K562 (cell line): ENCODE results near the gene DCAF15. TPM values are rescaled to one million over a fixed set of nuclear protein-coding genes. Genes with fewer than 3 reads are reported as not detected.
A peak's percentile ranks its signal among the peaks of the same experiment; 100 is the strongest.

Experiments used
- ATAC-seq: fragments of 200-7000 bp; cut with Tn5 transposase; 3 replicates; pipeline ENCODE4 v1.9.1; 2020; ENCODE audit warnings: moderate library complexity
- BruUV-seq: library from RNA; stranded (reverse); fragments of 400-500 nt; replicated peaks from 2 replicates; lab custom pipeline; 2021; lab: Mats Ljungman, UMichigan
- CTCF ChIA-PET: fragments of 300-600 bp; formaldehyde crosslinking; extraction: SDS; loops from one replicate; lab custom pipeline; 2021; ENCODE audit warnings: low intra/inter-chr PET ratio; lab: Yijun Ruan, JAX
- POLR2A ChIA-PET: fragments of 300-600, 350-650 bp; sonication (Branson Sonifier 250); formaldehyde crosslinking; extraction: SDS; loops from one replicate; lab custom pipeline; 2021; ENCODE audit warnings: antibody characterized with exemption, inconsistent platforms; lab: Yijun Ruan, JAX
- DNase-seq, 4 experiments: peaks; one replicate each; pipeline versions ENCODE4 v3.0.0 to v3.0.0-alpha.2; 2011 to 2018; ENCODE audit warnings: low spot score in 3 of 4, mixed read lengths in 3 of 4; ENCODE audit errors: extremely low read depth in 1 of 4
- FAIRE-seq: peaks from 2 replicates; lab custom pipeline; 2011; peaks lifted over from hg19 to GRCh38; lab: Jason Lieb, UNC
- H2AFZ ChIP-seq: 2 replicates; pipeline ENCODE4 v1.6.0; 2011; ENCODE audit warnings: low read depth, low read length, control low read depth, inconsistent platforms
- H3K27ac ChIP-seq: fragments of 200-600 bp; 3 replicates; pipeline ENCODE4 v1.8.0; 2011; ENCODE audit warnings: low read depth, mild to moderate bottlenecking, control low read depth, inconsistent platforms, low read length, moderate library complexity, mixed read lengths; ENCODE audit errors: extremely low read depth
- H3K27me3 ChIP-seq, 2 experiments: fragments of 300-600 bp in 1 of 2; 2 replicates in 1 of 2; 3 replicates in 1 of 2; pipeline versions ENCODE4 v1.6.0 to v1.8.0; 2011; ENCODE audit warnings: inconsistent platforms in 2 of 2, low read length in 2 of 2, mild to moderate bottlenecking in 1 of 2, mixed read lengths in 1 of 2, moderate library complexity in 1 of 2; ENCODE audit not compliant: control insufficient read depth in 2 of 2, insufficient read depth in 2 of 2
- H3K36me3 ChIP-seq: fragments of 300-600 bp; 3 replicates; pipeline ENCODE4 v1.8.0; 2011; ENCODE audit warnings: mild to moderate bottlenecking, low read length, inconsistent platforms; ENCODE audit not compliant: control insufficient read depth, insufficient read depth
- H3K4me1 ChIP-seq, 2 experiments: fragments of 200-600 bp in 1 of 2; replicated peaks in 1 of 2; 2 replicates in 1 of 2; 3 replicates in 1 of 2; pipeline versions ENCODE4 v1.5.1 to v1.8.0; 2011; ENCODE audit warnings: inconsistent platforms in 2 of 2, low read length in 2 of 2, mild to moderate bottlenecking in 1 of 2, mixed read lengths in 1 of 2, moderate library complexity in 1 of 2; ENCODE audit not compliant: control insufficient read depth in 2 of 2, insufficient read depth in 2 of 2
- H3K4me2 ChIP-seq: 2 replicates; pipeline ENCODE4 v1.6.1; 2011; ENCODE audit warnings: low read length, control low read depth, inconsistent platforms, mixed read lengths; ENCODE audit not compliant: insufficient read depth
- H3K4me3 ChIP-seq: fragments of 200-600 bp; sonication (generic), shearing (Covaris generic); 2 replicates; pipeline ENCODE4 v1.5.1; 2016; ENCODE audit warnings: control low read depth, inconsistent platforms
- H3K79me2 ChIP-seq: fragments of 200-600 bp; 3 replicates; pipeline ENCODE4 v1.8.0; 2011; ENCODE audit warnings: low read length, inconsistent platforms; ENCODE audit not compliant: control insufficient read depth, insufficient read depth
- H3K9ac ChIP-seq, 2 experiments: 2 replicates each; pipeline versions ENCODE4 v1.6.0 to v1.6.1; 2011; ENCODE audit warnings: low read depth in 2 of 2, low read length in 2 of 2, control low read depth in 1 of 2, inconsistent platforms in 1 of 2, mild to moderate bottlenecking in 1 of 2, mixed read lengths in 1 of 2; ENCODE audit not compliant: insufficient read depth in 1 of 2
- H3K9me1 ChIP-seq: one replicate; pipeline ENCODE4 v1.6.0; 2011; ENCODE audit warnings: inconsistent platforms, mild to moderate bottlenecking, low read length, moderate library complexity; ENCODE audit not compliant: control insufficient read depth, insufficient read depth
- H3K9me3 ChIP-seq: replicated peaks from 2 replicates; pipeline ENCODE4 v1.5.1; 2011; ENCODE audit warnings: low read depth, low read length, inconsistent platforms; ENCODE audit not compliant: control insufficient read depth, insufficient read depth
- H4K20me1 ChIP-seq: replicated peaks from 2 replicates; pipeline ENCODE4 v1.6.1; 2011; ENCODE audit warnings: low read length, inconsistent platforms, mixed read lengths; ENCODE audit not compliant: control insufficient read depth, insufficient read depth
- CAMTA2 ChIP-seq: fragments of 250-450 bp; sonication (Bioruptor Pico); conservative IDR thresholded peaks from 2 replicates; pipeline ENCODE4 v1.5.1; 2022
- HOMEZ ChIP-seq: fragments of 250-450 bp; sonication (Bioruptor Pico); IDR thresholded peaks from 2 replicates; pipeline ENCODE4 v1.4.0; 2020; ENCODE audit warnings: mild to moderate bottlenecking, moderate library complexity
- KAT7 ChIP-seq: sonication (generic); formaldehyde crosslinking; IDR thresholded peaks from 2 replicates; pipeline ENCODE4 v1.8.0; 2022; ENCODE audit warnings: missing genetic modification reagents, mild to moderate bottlenecking, borderline replicate concordance
- LCOR ChIP-seq: sonication (generic); formaldehyde crosslinking; IDR thresholded peaks from 2 replicates; pipeline ENCODE4 v1.8.0; 2022; ENCODE audit warnings: mild to moderate bottlenecking, missing genetic modification reagents
- PCBP2 ChIP-seq: fragments of 200-400 bp; formaldehyde crosslinking; IDR thresholded peaks from 2 replicates; pipeline ENCODE4 v1.6.1; 2018; ENCODE audit warnings: low read length, low read depth, mild to moderate bottlenecking, moderate library complexity; ENCODE audit not compliant: poor library complexity, severe bottlenecking
- TAL1 ChIP-seq: fragments of 450-650 bp; IDR thresholded peaks from 2 replicates; pipeline ENCODE4 v1.6.1; 2016; ENCODE audit warnings: mild to moderate bottlenecking
- TCF3 ChIP-seq: sonication (generic); formaldehyde crosslinking; IDR thresholded peaks from 2 replicates; pipeline ENCODE4 v1.4.0; 2020; ENCODE audit warnings: mild to moderate bottlenecking, missing genetic modification reagents
- ZNF134 ChIP-seq: fragments of 250-450 bp; sonication (Bioruptor Pico); conservative IDR thresholded peaks from 2 replicates; pipeline ENCODE4 v1.4.0; 2020
- ZNF165 ChIP-seq: fragments of 250-450 bp; sonication (Bioruptor Pico); IDR thresholded peaks from 2 replicates; pipeline ENCODE4 v1.4.0; 2020; ENCODE audit warnings: borderline replicate concordance
- ZNF23 ChIP-seq: fragments of 250-450 bp; sonication (Bioruptor Pico); IDR thresholded peaks from 2 replicates; pipeline ENCODE4 v1.4.0; 2020; ENCODE audit warnings: mild to moderate bottlenecking
- ZNF644 ChIP-seq: fragments of 200-800 bp; sonication (Bioruptor generic); IDR thresholded peaks from 2 replicates; pipeline ENCODE4 v1.6.1; 2016; ENCODE audit warnings: low read depth, missing genetic modification characterization, missing compliant biosample characterization
- WGBS: fragments of 100-300 bp; shearing (Covaris generic); methylation state at CpG from one replicate; pipeline ENCODE4 v1.1.6; 2016; ENCODE audit warnings: low coverage, mixed read lengths; ENCODE audit not compliant: insufficient coverage; ENCODE audit errors: missing lambda C conversion rate; 5-methylcytosine and 5-hydroxymethylcytosine counted together
- in situ Hi-C: fragments of 300-500 bp; cut with MboI; formaldehyde crosslinking; loops from 4 replicates; pipeline ENCODE4 v1.15.0; 2018; ENCODE audit warnings: inconsistent platforms, mixed read lengths
- intact Hi-C: fragments of 100-400 bp; cut with micrococcal nuclease; formaldehyde crosslinking; loops from 2 replicates; pipeline ENCODE4 v1.14.2; 2022
- polyA plus RNA-seq, 8 experiments: library from polyadenylated mRNA; depleted of rRNA in 4 of 8; stranded (reverse) in 5 of 8; unstranded in 3 of 8; fragments of >200 nt; fragmentation: Nextera tagmentation in 2 of 8; fragmentation: Illumina TruSeq in 1 of 8; extraction: Ambion mirVana in 2 of 8; extraction: Trizol in 1 of 8; gene quantifications; 2 replicates each; pipeline versions ENCODE4 v1.2.1 to v1.2.3, GENCODE V29; 2011 to 2014; ENCODE audit warnings: inconsistent platforms in 1 of 8, missing spikeins in 1 of 8
- total RNA-seq, 7 experiments: library from RNA; depleted of rRNA in 6 of 7; stranded (reverse); fragments of >200 nt in 6 of 7; fragmentation: Illumina TruSeq in 2 of 7; extraction: Trizol in 2 of 7; gene quantifications; 2 replicates each; pipeline versions ENCODE4 v1.2.1 to v1.2.3, GENCODE V29; 2011 to 2021; ENCODE audit warnings: low replicate concordance in 1 of 7
- TF ChIP-seq, protein P1 (sequence below): fragments of 450-650 bp; conservative IDR thresholded peaks from 2 replicates; pipeline ENCODE4 v1.6.1; 2016; ENCODE audit warnings: missing genetic modification characterization, low read depth, mild to moderate bottlenecking, missing compliant biosample characterization, moderate library complexity
- TF ChIP-seq, protein P2 (sequence below), 2 experiments: fragments of 150-350 bp in 1 of 2; IDR thresholded peaks; 2 replicates each; pipeline ENCODE4 v1.6.1; 2012 to 2016; ENCODE audit warnings: low read depth in 2 of 2, low read length in 2 of 2, mild to moderate bottlenecking in 1 of 2, moderate library complexity in 1 of 2

The DCAF15 gene
- total and polyA plus RNA-seq, 9 of the 15 experiments (the other 6 are each of a cell fraction or from before 2014, with no cell fraction given): 0.17 to 68.5 (median 27.7) TPM

DNA sequence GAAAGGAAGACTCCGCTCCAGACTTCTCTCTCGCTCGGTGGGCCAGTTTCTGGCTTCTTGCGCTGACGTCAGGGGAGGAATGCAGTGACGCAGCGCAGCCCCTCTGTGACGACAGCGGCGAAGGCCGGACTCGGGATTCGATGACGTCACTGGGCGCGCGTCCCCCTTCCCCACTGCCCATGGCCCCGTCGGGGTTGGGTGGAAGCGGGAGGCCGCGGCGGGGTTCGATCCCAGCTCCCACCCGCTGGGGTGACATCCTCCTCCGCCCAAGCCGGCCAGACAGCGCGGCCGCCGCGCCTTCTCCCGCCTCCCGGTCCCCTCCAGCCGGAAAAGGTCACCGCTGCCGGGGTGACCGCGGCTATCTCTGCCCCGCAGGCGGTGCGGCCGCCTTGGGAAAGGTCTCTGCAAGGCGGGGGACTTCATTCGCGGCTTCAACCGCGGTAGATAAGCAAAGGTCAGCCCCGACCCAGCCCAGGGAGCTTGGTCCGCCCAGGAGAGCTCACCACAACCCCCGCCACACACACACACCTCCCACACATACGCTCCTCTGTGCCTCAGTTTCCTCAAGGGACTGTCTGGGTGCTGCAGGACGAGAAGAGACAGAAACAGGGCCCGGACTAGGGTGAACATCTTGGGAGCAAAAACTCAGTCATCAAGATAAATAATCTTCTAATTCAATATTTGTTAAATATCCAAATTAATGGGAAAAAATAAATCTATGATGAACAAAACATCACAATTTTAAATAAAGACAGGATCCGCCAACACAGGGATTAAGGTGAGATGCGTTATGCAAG lies 54.7 kb downstream of the DCAF15 start:
- DNase-seq: peak; percentile 80 to 98 (median 84)
- no peaks in the 10 kb centered on the region for H3K27me3 ChIP-seq
- no TSS peak for BruUV-seq
- peak overlapping the region; percentile 93 to 99 for H3K9ac ChIP-seq
- peak overlapping the region; percentile 100 for H3K27ac ChIP-seq
- ChIA-PET CTCF (no interaction called here), POLR2A (interaction anchor here (0.6 to 2.3 kb wide), 21 partner anchors 9 to 1828 kb away, joined by 3 to 15 read pairs (median 7); partner anchors contain the start of genes DCAF15, IL27RA and RLN3)
- 1% methylated on average over 52 of the region's 56 CpGs for WGBS
- H3K4me1 ChIP-seq: peaks cover 45 to 46% of the 10 kb centered on the region in 2 experiments
- no peaks in the 10 kb centered on the region for H3K9me3 ChIP-seq
- in situ Hi-C loops (no loop called here), intact Hi-C loops (no loop called here)
- peak overlapping the region; percentile 97 for H2AFZ ChIP-seq
- H4K20me1 ChIP-seq: no peaks in the 10 kb centered on the region
- H3K4me3 ChIP-seq: peak overlapping the region; percentile 82
- H3K36me3 ChIP-seq: peaks cover 4% of the 10 kb centered on the region; the same call in 1 of the 3 replicates
- peak; percentile 78 for ATAC-seq
- H3K9me1 ChIP-seq: no peaks in the 10 kb centered on the region
- H3K79me2 ChIP-seq: peaks cover 33% of the 10 kb centered on the region
- peak overlapping the region; percentile 98 for H3K4me2 ChIP-seq
- FAIRE-seq: no peak
- TF ChIP-seq TCF3 (CRISPR knock-in tag): peak; percentile 100
- peak; percentile 86 for TF ChIP-seq ZNF644 (tag)
- 0 out of 2 replicates have a peak, but pooled peaks have one; percentile 86 for TF ChIP-seq KAT7 (CRISPR knock-in tag)
- TF ChIP-seq PCBP2: no peak
- TF ChIP-seq ZNF23 (CRISPR knock-in tag): peak; percentile 98
- TF ChIP-seq ZNF165: 0 out of 2 replicates have a peak, but pooled peaks have one; percentile 66
- no peak for TF ChIP-seq ZNF134
- TF ChIP-seq, protein P1, sequence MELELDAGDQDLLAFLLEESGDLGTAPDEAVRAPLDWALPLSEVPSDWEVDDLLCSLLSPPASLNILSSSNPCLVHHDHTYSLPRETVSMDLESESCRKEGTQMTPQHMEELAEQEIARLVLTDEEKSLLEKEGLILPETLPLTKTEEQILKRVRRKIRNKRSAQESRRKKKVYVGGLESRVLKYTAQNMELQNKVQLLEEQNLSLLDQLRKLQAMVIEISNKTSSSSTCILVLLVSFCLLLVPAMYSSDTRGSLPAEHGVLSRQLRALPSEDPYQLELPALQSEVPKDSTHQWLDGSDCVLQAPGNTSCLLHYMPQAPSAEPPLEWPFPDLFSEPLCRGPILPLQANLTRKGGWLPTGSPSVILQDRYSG (tag): peak; percentile 92
- TF ChIP-seq LCOR: peak; percentile 87; the same call in 1 of the 2 replicates
- peak; percentile 98 for TF ChIP-seq TAL1
- no peak for TF ChIP-seq HOMEZ
- TF ChIP-seq, protein P2, sequence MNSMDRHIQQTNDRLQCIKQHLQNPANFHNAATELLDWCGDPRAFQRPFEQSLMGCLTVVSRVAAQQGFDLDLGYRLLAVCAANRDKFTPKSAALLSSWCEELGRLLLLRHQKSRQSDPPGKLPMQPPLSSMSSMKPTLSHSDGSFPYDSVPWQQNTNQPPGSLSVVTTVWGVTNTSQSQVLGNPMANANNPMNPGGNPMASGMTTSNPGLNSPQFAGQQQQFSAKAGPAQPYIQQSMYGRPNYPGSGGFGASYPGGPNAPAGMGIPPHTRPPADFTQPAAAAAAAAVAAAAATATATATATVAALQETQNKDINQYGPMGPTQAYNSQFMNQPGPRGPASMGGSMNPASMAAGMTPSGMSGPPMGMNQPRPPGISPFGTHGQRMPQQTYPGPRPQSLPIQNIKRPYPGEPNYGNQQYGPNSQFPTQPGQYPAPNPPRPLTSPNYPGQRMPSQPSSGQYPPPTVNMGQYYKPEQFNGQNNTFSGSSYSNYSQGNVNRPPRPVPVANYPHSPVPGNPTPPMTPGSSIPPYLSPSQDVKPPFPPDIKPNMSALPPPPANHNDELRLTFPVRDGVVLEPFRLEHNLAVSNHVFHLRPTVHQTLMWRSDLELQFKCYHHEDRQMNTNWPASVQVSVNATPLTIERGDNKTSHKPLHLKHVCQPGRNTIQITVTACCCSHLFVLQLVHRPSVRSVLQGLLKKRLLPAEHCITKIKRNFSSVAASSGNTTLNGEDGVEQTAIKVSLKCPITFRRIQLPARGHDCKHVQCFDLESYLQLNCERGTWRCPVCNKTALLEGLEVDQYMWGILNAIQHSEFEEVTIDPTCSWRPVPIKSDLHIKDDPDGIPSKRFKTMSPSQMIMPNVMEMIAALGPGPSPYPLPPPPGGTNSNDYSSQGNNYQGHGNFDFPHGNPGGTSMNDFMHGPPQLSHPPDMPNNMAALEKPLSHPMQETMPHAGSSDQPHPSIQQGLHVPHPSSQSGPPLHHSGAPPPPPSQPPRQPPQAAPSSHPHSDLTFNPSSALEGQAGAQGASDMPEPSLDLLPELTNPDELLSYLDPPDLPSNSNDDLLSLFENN (IDR thresholded peaks at IDR 0.05; ENCODE audit: low read depth in 2 of 2, low read length in 2 of 2): peak; percentile 15 to 98; a peak in 2 of 4 replicates
- 0 out of 2 replicates have a peak, but pooled peaks have one; percentile 32 for TF ChIP-seq CAMTA2 (CRISPR knock-in tag)
